SHP77 (cell line): ENCODE data around the gene GPR146.
A peak's percentile ranks its signal among the peaks of the same experiment; 100 is the strongest.
"Not testable (repeated sequence)": the region's sequence is repeated elsewhere in the genome, so short reads cannot be mapped to it uniquely, and the experiment has no call there.

ENCODE experiments used
- DNase-seq, 2 experiments: peaks; one replicate each; lab custom pipeline; 2025; lab: John Stamatoyannopoulos, UW

GPR146 gene

GRCh38 chr7:1025743-1026581 lies 18.4 kb upstream of the GPR146 start:
- DNase-seq: peak; percentile 98 to 99

GRCh38 chr7:1026721-1027161 lies 17.6 kb upstream of the GPR146 start:
- peak; percentile 33 to 38 for DNase-seq

- DNase-seq: peak in 1 of 2 experiments; percentile 46
Measured at GRCh38 chr7:1027242-1028043, 16.9 kb upstream of the GPR146 start.

GRCh38 chr7:1028044-1028770 lies 16.1 kb upstream of the GPR146 start:
- peak; percentile 93 to 98 for DNase-seq

GRCh38 chr7:1028775-1029636 lies 15.3 kb upstream of the GPR146 start:
- DNase-seq: peak; percentile 88 to 92

- no peak for DNase-seq
Measured at GRCh38 chr7:1029637-1030443, 14.5 kb upstream of the GPR146 start.

- DNase-seq: peak; percentile 39 to 58
Measured at GRCh38 chr7:1030444-1031070, 13.8 kb upstream of the GPR146 start.

GRCh38 chr7:1031716-1032455 lies 12.5 kb upstream of the GPR146 start:
- DNase-seq: no peak

GRCh38 chr7:1032536-1033181 lies 11.7 kb upstream of the GPR146 start:
- no peak for DNase-seq

- DNase-seq: no peak
Measured at GRCh38 chr7:1033546-1034145, 10.7 kb upstream of the GPR146 start.

GRCh38 chr7:1034769-1035168 lies 9.6 kb upstream of the GPR146 start:
- DNase-seq: not testable (repeated sequence)

GRCh38 chr7:1036164-1036928 lies 8.0 kb upstream of the GPR146 start:
- DNase-seq: not testable (repeated sequence)

GRCh38 chr7:1040233-1040632 lies 4.1 kb upstream of the GPR146 start:
- DNase-seq: not testable (repeated sequence)

GRCh38 chr7:1040790-1041189 lies 3.6 kb upstream of the GPR146 start:
- peak; percentile 70 to 83 for DNase-seq

- DNase-seq: no peak
Measured at GRCh38 chr7:1041551-1042491, 2.5 kb upstream of the GPR146 start.

GRCh38 chr7:1042492-1042833 lies 1.9 kb upstream of the GPR146 start:
- DNase-seq: no peak
